Measurements from ENCODE around the gene POU4F2.

POU4F2 gene

DNA sequence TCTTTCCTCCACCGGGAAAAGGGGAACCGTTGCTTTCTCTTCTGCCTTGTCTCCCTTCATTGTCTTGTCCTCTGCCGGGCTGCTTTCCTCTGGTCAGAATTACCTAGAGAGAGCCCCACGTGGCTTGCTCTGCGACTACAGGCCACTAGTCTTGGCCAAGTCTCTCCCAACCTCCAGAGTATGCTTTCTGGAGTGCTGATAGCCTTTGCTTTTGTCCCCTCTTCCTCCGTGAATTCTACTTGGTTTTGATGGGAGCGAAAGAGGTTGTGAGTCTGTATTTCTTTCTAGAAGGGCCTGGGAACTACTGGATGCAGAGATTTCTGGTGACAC lies 5.3 kb upstream of the POU4F2 start:
- no peak for TF ChIP-seq POLR2AphosphoS5 (IDR thresholded peaks at IDR 0.05; ENCODE audit: low read depth, low read length)
- no peak for TF ChIP-seq FOXP2 (optimal IDR thresholded peaks at IDR 0.05; ENCODE audit: borderline replicate concordance, extremely low read depth, extremely low read length, insufficient read depth)
- no peak for TF ChIP-seq TAF1 (IDR thresholded peaks at IDR 0.05; ENCODE audit: borderline replicate concordance, insufficient read depth, low read length)
- TF ChIP-seq, protein P1, sequence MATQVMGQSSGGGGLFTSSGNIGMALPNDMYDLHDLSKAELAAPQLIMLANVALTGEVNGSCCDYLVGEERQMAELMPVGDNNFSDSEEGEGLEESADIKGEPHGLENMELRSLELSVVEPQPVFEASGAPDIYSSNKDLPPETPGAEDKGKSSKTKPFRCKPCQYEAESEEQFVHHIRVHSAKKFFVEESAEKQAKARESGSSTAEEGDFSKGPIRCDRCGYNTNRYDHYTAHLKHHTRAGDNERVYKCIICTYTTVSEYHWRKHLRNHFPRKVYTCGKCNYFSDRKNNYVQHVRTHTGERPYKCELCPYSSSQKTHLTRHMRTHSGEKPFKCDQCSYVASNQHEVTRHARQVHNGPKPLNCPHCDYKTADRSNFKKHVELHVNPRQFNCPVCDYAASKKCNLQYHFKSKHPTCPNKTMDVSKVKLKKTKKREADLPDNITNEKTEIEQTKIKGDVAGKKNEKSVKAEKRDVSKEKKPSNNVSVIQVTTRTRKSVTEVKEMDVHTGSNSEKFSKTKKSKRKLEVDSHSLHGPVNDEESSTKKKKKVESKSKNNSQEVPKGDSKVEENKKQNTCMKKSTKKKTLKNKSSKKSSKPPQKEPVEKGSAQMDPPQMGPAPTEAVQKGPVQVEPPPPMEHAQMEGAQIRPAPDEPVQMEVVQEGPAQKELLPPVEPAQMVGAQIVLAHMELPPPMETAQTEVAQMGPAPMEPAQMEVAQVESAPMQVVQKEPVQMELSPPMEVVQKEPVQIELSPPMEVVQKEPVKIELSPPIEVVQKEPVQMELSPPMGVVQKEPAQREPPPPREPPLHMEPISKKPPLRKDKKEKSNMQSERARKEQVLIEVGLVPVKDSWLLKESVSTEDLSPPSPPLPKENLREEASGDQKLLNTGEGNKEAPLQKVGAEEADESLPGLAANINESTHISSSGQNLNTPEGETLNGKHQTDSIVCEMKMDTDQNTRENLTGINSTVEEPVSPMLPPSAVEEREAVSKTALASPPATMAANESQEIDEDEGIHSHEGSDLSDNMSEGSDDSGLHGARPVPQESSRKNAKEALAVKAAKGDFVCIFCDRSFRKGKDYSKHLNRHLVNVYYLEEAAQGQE (IDR thresholded peaks at IDR 0.05; ENCODE audit: insufficient read depth in 1 of 2, low read depth in 2 of 2, low read length in 2 of 2), result no peak
- no peak for TF ChIP-seq SIN3A (IDR thresholded peaks at IDR 0.05; ENCODE audit: borderline replicate concordance, insufficient read depth, low read length)

DNA sequence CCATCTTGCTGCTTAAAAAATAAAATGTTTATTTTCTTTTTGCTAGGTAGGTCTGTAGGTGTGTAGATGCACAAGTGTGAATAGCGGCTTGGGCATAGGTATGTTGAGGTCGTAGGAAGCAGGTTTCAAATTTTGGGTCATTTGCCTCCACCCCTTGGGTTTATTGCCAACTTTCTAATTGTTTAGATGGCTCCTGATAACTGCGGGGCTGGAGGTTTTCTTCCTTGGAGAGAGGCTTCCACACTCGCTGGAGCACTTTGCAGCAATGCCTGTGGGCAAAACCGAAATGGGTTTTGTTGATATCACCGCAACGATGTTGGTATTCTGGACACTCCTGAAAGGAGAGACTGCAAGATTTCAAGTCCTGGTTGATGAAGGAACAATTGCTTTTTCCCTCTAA lies 3.9 kb upstream of the POU4F2 start:
- no peak for TF ChIP-seq TAF1 (IDR thresholded peaks at IDR 0.05; ENCODE audit: borderline replicate concordance, insufficient read depth, low read length)
- TF ChIP-seq, protein P1 (IDR thresholded peaks at IDR 0.05; ENCODE audit: insufficient read depth in 1 of 2, low read depth in 2 of 2, low read length in 2 of 2), result no peak
- TF ChIP-seq FOXP2 (optimal IDR thresholded peaks at IDR 0.05; ENCODE audit: borderline replicate concordance, extremely low read depth, extremely low read length, insufficient read depth), result no peak
- TF ChIP-seq POLR2AphosphoS5 (IDR thresholded peaks at IDR 0.05; ENCODE audit: low read depth, low read length), result no peak
- no peak for TF ChIP-seq SIN3A (IDR thresholded peaks at IDR 0.05; ENCODE audit: borderline replicate concordance, insufficient read depth, low read length)

DNA sequence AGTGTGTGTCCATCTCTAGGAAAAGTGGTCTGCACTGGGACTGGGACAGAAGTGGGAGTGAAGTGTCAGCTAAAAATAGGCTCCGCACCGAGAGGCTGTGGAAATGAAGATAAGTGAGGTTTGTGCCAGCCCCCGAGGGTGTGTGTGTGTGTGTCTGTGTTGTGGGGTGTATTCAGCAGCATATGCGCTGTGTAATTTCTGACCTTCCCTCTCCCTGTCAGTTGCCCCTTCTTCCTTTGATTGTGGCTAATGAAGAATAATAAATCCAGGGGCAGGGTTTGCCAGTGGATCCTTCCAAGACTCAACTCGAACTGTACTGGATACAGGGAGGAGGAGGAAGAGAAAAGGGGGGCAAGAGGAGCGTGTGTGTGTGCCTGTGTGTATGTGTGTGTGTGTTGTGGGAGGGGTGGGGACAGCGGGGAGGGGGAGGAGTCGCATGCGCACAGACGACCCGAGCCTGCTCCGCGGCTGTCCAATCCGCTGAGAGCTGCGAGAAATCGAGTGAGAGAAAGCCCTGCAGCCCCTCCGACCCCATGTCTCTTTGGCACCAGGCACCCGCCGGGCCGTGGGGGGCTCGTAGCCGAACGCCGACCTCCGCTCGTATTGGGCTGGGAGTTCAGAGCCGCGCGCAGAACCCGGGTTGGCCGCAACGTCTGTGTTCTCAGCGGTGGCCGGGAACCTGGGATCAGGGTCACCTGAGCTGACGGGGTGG lies 916 bp upstream of the POU4F2 start:
- TF ChIP-seq FOXP2 (optimal IDR thresholded peaks at IDR 0.05; ENCODE audit: borderline replicate concordance, extremely low read depth, extremely low read length, insufficient read depth) (no peak), SIN3A (IDR thresholded peaks at IDR 0.05; ENCODE audit: borderline replicate concordance, insufficient read depth, low read length) (no peak), TAF1 (IDR thresholded peaks at IDR 0.05; ENCODE audit: borderline replicate concordance, insufficient read depth, low read length) (no peak), POLR2AphosphoS5 (IDR thresholded peaks at IDR 0.05; ENCODE audit: low read depth, low read length) (no peak)
- TF ChIP-seq, protein P1 (IDR thresholded peaks at IDR 0.05; ENCODE audit: insufficient read depth in 1 of 2, low read depth in 2 of 2, low read length in 2 of 2), result no peak

DNA sequence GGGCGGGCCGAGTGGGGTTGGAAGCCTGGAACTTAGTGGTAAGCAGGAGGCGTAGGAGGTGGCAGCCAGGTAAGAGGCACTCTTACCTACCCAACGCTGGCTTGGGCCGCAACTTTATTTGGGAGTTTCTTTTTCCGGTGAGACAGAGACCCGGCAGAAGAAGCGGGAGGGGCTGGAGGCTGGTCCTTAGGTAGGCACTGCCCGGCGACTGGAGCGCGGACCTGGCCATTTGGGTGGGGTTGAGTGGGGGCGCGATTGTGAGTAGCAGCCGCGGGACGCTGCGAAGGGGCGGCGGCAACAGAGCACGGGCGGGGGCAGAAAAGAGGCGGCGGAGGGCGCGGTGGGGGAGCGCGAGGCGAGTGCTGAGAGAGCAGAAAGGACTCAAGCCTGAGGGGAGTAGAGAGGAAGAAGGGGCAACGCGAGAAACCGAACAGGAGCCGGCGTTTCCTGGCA lies 334 bp upstream of the POU4F2 start:
- TF ChIP-seq FOXP2 (optimal IDR thresholded peaks at IDR 0.05; ENCODE audit: borderline replicate concordance, extremely low read depth, extremely low read length, insufficient read depth), result no peak
- TF ChIP-seq POLR2AphosphoS5 (IDR thresholded peaks at IDR 0.05; ENCODE audit: low read depth, low read length), result no peak
- TF ChIP-seq, protein P1 (IDR thresholded peaks at IDR 0.05; ENCODE audit: insufficient read depth in 1 of 2, low read depth in 2 of 2, low read length in 2 of 2), result no peak
- TF ChIP-seq TAF1 (IDR thresholded peaks at IDR 0.05; ENCODE audit: borderline replicate concordance, insufficient read depth, low read length), result no peak
- no peak for TF ChIP-seq SIN3A (IDR thresholded peaks at IDR 0.05; ENCODE audit: borderline replicate concordance, insufficient read depth, low read length)
